HCT116 (cell line): ENCODE results near the gene FOXO3. TPM values are rescaled to one million over a fixed set of nuclear protein-coding genes. Genes with fewer than 3 reads are reported as not detected.

Source experiments
- ATAC-seq: fragments of 200-7000 bp; cut with Tn5 transposase; 2 replicates; pipeline ENCODE4 v1.9.1; 2020; ENCODE audit warnings: mild to moderate bottlenecking, moderate library complexity
- BruUV-seq: library from RNA; stranded (reverse); fragments of 400-500 nt; replicated peaks from 2 replicates; lab custom pipeline; 2021; lab: Mats Ljungman, UMichigan
- CTCF ChIA-PET: fragments of 300-600 bp; sonication (Branson Sonifier 250); formaldehyde crosslinking; loops from one replicate; lab custom pipeline; 2021; ENCODE audit warnings: antibody characterized with exemption; lab: Charles Lee
- POLR2A ChIA-PET: fragments of 300-600, 350-600 bp; sonication (Branson Sonifier 250); formaldehyde crosslinking; loops from one replicate; lab custom pipeline; 2021; ENCODE audit warnings: antibody characterized with exemption; lab: Charles Lee
- RAD21 ChIA-PET, 2 experiments: fragments of 300-600 bp; sonication (Branson Sonifier 250); formaldehyde crosslinking; loops; one replicate each; lab custom pipeline; 2023; ENCODE audit warnings: low total read pairs in 2 of 2; ENCODE audit not compliant: uncharacterized antibody in 2 of 2, unreplicated experiment in 2 of 2, low non-redundant PET in 1 of 2; lab: Charles Lee
- DNase-seq: peaks from one replicate; pipeline ENCODE4 v3.0.0-alpha.2; 2010; ENCODE audit warnings: low read depth, low spot score
- H2AFZ ChIP-seq: fragments of 200-600 bp; shearing (Covaris generic), sonication (generic); 2 replicates; pipeline ENCODE4 v1.6.1; 2017; ENCODE audit warnings: low read depth, mixed run types, mixed read lengths, antibody characterized with exemption, low read length; ENCODE audit not compliant: poor library complexity, severe bottlenecking
- H3K27ac ChIP-seq: 2 replicates; pipeline ENCODE4 v1.5.1; 2012; ENCODE audit warnings: low read depth, low read length
- H3K27me3 ChIP-seq: fragments of 200-600 bp; sonication (generic); 2 replicates; pipeline ENCODE4 v1.6.1; 2016; ENCODE audit warnings: mixed run types, low read length, mixed read lengths; ENCODE audit not compliant: insufficient read depth
- H3K36me3 ChIP-seq, 2 experiments: fragments of 200-500 bp in 1 of 2; fragments of 200-600 bp in 1 of 2; sonication (Bioruptor generic) in 1 of 2; sonication (generic) in 1 of 2; 2 replicates each; pipeline versions ENCODE4 v1.5.1 to v1.6.1; 2014 to 2016; ENCODE audit warnings: low read length in 2 of 2, inconsistent platforms in 1 of 2, mixed read lengths in 1 of 2, mixed run types in 1 of 2; ENCODE audit not compliant: insufficient read depth in 2 of 2, control insufficient read depth in 1 of 2
- H3K4me1 ChIP-seq, 2 experiments: fragments of 200-600 bp in 1 of 2; sonication (generic) in 1 of 2; 2 replicates each; pipeline versions ENCODE4 v1.5.1 to v1.6.1; 2012 to 2017; ENCODE audit warnings: low read length in 2 of 2, inconsistent platforms in 1 of 2, mild to moderate bottlenecking in 1 of 2, mixed read lengths in 1 of 2, mixed run types in 1 of 2, moderate library complexity in 1 of 2; ENCODE audit not compliant: insufficient read depth in 2 of 2, control insufficient read depth in 1 of 2
- H3K4me2 ChIP-seq: fragments of 200-600 bp; sonication (generic); 2 replicates; pipeline ENCODE4 v1.6.1; 2017; ENCODE audit warnings: mixed run types, low read length, mixed read lengths
- H3K4me3 ChIP-seq, 2 experiments: fragments of 200-600 bp in 1 of 2; sonication (generic) in 1 of 2; replicated peaks in 1 of 2; 2 replicates each; pipeline ENCODE4 v1.5.1; 2011 to 2016; ENCODE audit warnings: low read length in 2 of 2, control low read depth in 1 of 2, low read depth in 1 of 2, mild to moderate bottlenecking in 1 of 2, mixed read lengths in 1 of 2, mixed run types in 1 of 2
- H3K79me2 ChIP-seq: fragments of 200-600 bp; sonication (generic); 2 replicates; pipeline ENCODE4 v1.6.1; 2017; ENCODE audit warnings: mild to moderate bottlenecking, mixed run types, low read length, moderate library complexity, mixed read lengths; ENCODE audit not compliant: insufficient read depth
- H3K9ac ChIP-seq: fragments of 200-600 bp; sonication (generic); 2 replicates; pipeline ENCODE4 v1.6.1; 2016; ENCODE audit warnings: low read length, mixed read lengths
- H3K9me2 ChIP-seq: fragments of 200-600 bp; sonication (generic), shearing (Covaris generic); 2 replicates; pipeline ENCODE4 v1.6.1; 2017; ENCODE audit warnings: mixed run types, mild to moderate bottlenecking, moderate library complexity; ENCODE audit not compliant: insufficient read depth
- H3K9me3 ChIP-seq, 2 experiments: fragments of 200-500 bp in 1 of 2; fragments of 200-600 bp in 1 of 2; sonication (Bioruptor generic) in 1 of 2; sonication (generic) in 1 of 2; 2 replicates each; pipeline ENCODE4 v1.6.1; 2014 to 2017; ENCODE audit warnings: low read length in 2 of 2, mixed read lengths in 2 of 2, inconsistent platforms in 1 of 2, low read depth in 1 of 2, mild to moderate bottlenecking in 1 of 2, mixed run types in 1 of 2, moderate library complexity in 1 of 2; ENCODE audit not compliant: control insufficient read depth in 1 of 2, insufficient read depth in 1 of 2
- H4K20me1 ChIP-seq: fragments of 200-600 bp; sonication (generic), shearing (Covaris generic); 2 replicates; pipeline ENCODE4 v1.6.1; 2017; ENCODE audit warnings: mixed run types, mild to moderate bottlenecking, moderate library complexity; ENCODE audit not compliant: insufficient read depth
- ELF1 ChIP-seq: IDR thresholded peaks from 2 replicates; pipeline ENCODE4 v1.6.1; 2012; ENCODE audit warnings: low read depth, borderline replicate concordance
- EZH2 ChIP-seq: fragments of 200-600 bp; sonication (generic); IDR thresholded peaks from 2 replicates; pipeline ENCODE4 v1.6.1; 2017; ENCODE audit warnings: antibody characterized with exemption, mixed run types
- POLR2A ChIP-seq: IDR thresholded peaks from 2 replicates; pipeline ENCODE4 v1.7.0; 2011; ENCODE audit warnings: borderline replicate concordance; ENCODE audit not compliant: insufficient read depth, insufficient read length; ENCODE audit errors: extremely low read depth
- REST ChIP-seq: IDR thresholded peaks from 2 replicates; pipeline ENCODE4 v1.6.1; 2012; ENCODE audit warnings: low read depth
- YY1 ChIP-seq: IDR thresholded peaks from 2 replicates; pipeline ENCODE4 v1.6.1; 2011; ENCODE audit warnings: low read length, low read depth, moderate library complexity, mild to moderate bottlenecking; ENCODE audit not compliant: insufficient replicate concordance; ENCODE audit errors: extremely low read depth
- ZBTB33 ChIP-seq: IDR thresholded peaks from 2 replicates; pipeline ENCODE4 v1.6.1; 2011; ENCODE audit warnings: mild to moderate bottlenecking, low read length, moderate library complexity; ENCODE audit not compliant: insufficient replicate concordance; ENCODE audit errors: extremely low read depth
- intact Hi-C: fragments of 100-400 bp; cut with micrococcal nuclease; formaldehyde crosslinking; loops from 2 replicates; pipeline ENCODE4 v1.10.0; 2022
- total RNA-seq: library from RNA; stranded (reverse); gene quantifications from one replicate; pipeline ENCODE4 v1.2.1, GENCODE V29; 2021; ENCODE audit not compliant: unreplicated experiment

The FOXO3 gene
- total RNA-seq, 1 experiment from 2014 or later, result 40.0 TPM

DNA sequence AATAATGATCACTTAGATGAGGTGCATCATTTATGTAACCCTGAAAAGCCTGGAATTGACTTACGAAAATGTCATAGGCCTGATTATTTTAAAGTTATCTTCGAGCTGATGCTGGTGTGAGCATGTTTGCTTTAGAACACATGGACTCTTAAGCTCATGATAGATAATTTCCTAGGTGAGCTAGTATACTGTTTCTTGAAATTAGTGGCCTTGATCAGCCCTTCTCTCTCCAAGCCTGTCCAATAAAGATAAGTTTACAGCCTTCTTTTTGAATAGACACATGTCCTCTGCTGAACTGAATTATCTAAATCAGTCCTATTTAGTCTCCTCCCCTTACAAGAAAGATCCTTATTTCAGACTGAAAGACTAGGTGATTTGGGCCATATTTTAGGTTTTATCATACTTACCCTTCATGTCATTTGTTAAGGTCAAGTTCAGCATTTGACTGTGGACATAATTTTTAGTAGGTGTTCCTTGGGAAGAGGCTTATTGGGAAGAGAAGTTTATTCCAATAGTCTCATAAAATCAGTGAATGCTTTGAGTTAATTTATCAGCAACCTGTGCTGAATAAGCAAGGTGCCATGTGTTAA, 15.3 kb downstream of the FOXO3 start:
- intact Hi-C loops, result no loop called here
- H3K4me1 ChIP-seq, result peaks cover 3 to 8% of the 10 kb centered on the region in 2 experiments

More for the DNA sequence above, 15.3 kb downstream of the FOXO3 start:
- Histone ChIP-seq H3K27ac (no peak overlapping the region), H4K20me1 (peaks cover 4% of the 10 kb centered on the region; the same call in 1 of the 2 replicates), H3K27me3 (no peaks in the 10 kb centered on the region), H3K9me3 (no peaks in the 10 kb centered on the region), H3K9ac (no peak overlapping the region), H3K36me3 (peaks cover 2 to 10% of the 10 kb centered on the region in 2 experiments; a peak in 2 of 4 replicates)
- no peak for DNase-seq
- ChIA-PET CTCF (no interaction called here), POLR2A (no interaction called here)
- BruUV-seq, result no TSS peak
- TF ChIP-seq EZH2 (no peak), ZBTB33 (no peak), ELF1 (no peak), YY1 (no peak), REST (no peak), POLR2A (no peak)
- TF ChIP-seq, all 23 proteins: peak for 0
- no peak for ATAC-seq
- H3K4me2 ChIP-seq, result no peak overlapping the region
- no peak overlapping the region for H2AFZ ChIP-seq
- RAD21 ChIA-PET, result no interaction called here
- peaks cover 90% of the 10 kb centered on the region for H3K79me2 ChIP-seq
- no peaks in the 10 kb centered on the region for H3K9me2 ChIP-seq
- H3K4me3 ChIP-seq, result no peak overlapping the region
